Measurements from ENCODE around the gene ARIH2. TPM values are rescaled to one million over a fixed set of nuclear protein-coding genes. Genes with fewer than 3 reads are reported as not detected.

Gene ARIH2
- total and polyA plus RNA-seq, 2 of the 8 experiments (the other 6 are each of a cell fraction or from before 2014, with no cell fraction given) = 72.9 to 136 TPM

DNA sequence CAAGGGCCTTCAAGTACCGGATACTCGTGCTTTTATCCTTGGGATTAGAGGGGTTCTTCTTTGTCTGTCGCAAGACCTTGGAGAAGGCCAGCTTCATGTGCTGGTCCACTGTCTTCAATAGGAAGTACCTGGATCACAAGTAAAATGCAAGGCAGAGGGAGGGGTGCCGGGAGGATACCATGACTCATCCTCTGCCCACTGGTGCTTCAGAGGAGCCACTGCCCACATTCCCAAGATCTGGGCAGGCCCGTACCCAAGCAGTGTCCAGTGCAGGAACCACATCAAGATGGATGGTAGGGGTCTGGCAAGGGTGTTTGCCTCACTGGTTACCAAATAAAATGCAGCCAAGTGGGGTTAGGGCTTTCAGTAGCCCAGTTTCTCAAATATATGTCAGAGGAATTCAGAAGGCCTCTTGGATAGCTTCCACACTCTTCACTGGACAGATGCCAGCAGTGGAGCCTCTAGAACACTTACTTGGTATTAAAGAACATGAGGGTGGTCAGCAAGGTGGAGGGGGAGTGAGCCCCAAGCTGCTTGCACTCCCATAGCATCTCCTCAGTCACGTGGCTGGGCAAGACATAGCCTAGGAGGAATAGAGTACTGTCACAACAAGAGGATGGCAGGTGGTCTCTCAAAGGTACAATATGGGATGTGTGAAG, 114.1 kb downstream of the ARIH2 start:
- Histone ChIP-seq H3K4ac (replicated peaks; ENCODE audit: insufficient read length, low read depth, low read length) (no peak overlapping the region), H2BK20ac (ENCODE audit: low read length) (no peak overlapping the region), H4K20me1 (replicated peaks in 1 of 2; ENCODE audit: control insufficient read depth in 1 of 2, insufficient read depth in 2 of 2, low read length in 2 of 2) (peaks cover 7 to 12% of the 10 kb centered on the region in 2 experiments), H3K79me1 (ENCODE audit: low read depth, low read length) (peaks cover 8% of the 10 kb centered on the region), H3K23me2 (ENCODE audit: low read depth, low read length) (peaks cover 7% of the 10 kb centered on the region), H3K36me3 (ENCODE audit: control insufficient read depth in 2 of 4, insufficient read depth in 4 of 4, low read length in 3 of 4) (peaks cover 20 to 50% (median 34%) of the 10 kb centered on the region in 4 experiments), H3K4me1 (replicated peaks in 1 of 4; ENCODE audit: control insufficient read depth in 3 of 4, insufficient read depth in 4 of 4, low read length in 3 of 4) (peaks cover 0 to 8% (median 6%) of the 10 kb centered on the region in 4 experiments; a peak in 5 of 7 replicates), H3K27ac (ENCODE audit: low read depth, low read length) (no peak overlapping the region), H3K14ac (ENCODE audit: insufficient read length) (no peak overlapping the region), H4K5ac (ENCODE audit: insufficient read length, low read depth, low read length) (no peak overlapping the region), H3K23ac (ENCODE audit: insufficient read length) (no peak overlapping the region), H3K18ac (ENCODE audit: extremely low read depth, low read length) (no peak overlapping the region), H3K27me3 (replicated peaks in 1 of 4; ENCODE audit: control insufficient read depth in 3 of 4, extremely low read depth in 1 of 4, insufficient read depth in 3 of 4, low read length in 3 of 4) (no peaks in the 10 kb centered on the region), H3K9ac (replicated peaks in 1 of 4; ENCODE audit: extremely low read depth in 1 of 4, low read depth in 3 of 4, low read length in 3 of 4) (no peak overlapping the region), H3K79me2 (ENCODE audit: control insufficient read depth in 1 of 2, insufficient read depth in 2 of 2, low read length in 2 of 2) (peaks cover 4 to 12% of the 10 kb centered on the region in 2 experiments; a peak in 3 of 4 replicates), H3K9me3 (ENCODE audit: insufficient read depth in 2 of 2, low read depth in 1 of 2, low read length in 1 of 2) (no peaks in the 10 kb centered on the region), H3K4me2 (ENCODE audit: insufficient read depth in 1 of 2, low read depth in 2 of 2, low read length in 2 of 2) (no peak overlapping the region), H3K4me3 (ENCODE audit: extremely low read depth in 1 of 4, insufficient read depth in 2 of 4, low read depth in 3 of 4, low read length in 4 of 4) (no peak overlapping the region), H2BK120ac (replicated peaks; ENCODE audit: low read depth, low read length) (no peak overlapping the region), H4K8ac (ENCODE audit: extremely low read depth, insufficient read depth, low read length) (no peak overlapping the region), H4K91ac (replicated peaks; ENCODE audit: insufficient read length, low read length) (no peak overlapping the region), H3K56ac (replicated peaks; ENCODE audit: insufficient read length, low read depth, low read length) (no peak overlapping the region), H2AFZ (ENCODE audit: low read length) (no peak overlapping the region), H2BK5ac (ENCODE audit: low read depth, low read length) (no peak overlapping the region), H2BK15ac (ENCODE audit: low read length) (no peak overlapping the region), H2AK5ac (ENCODE audit: low read depth, low read length) (no peak overlapping the region), H2BK12ac (ENCODE audit: low read depth, low read length) (no peak overlapping the region)
- WGBS, 2 experiments (ENCODE audit: extremely low coverage in 1 of 2, insufficient coverage in 1 of 2, insufficient read length in 1 of 2, insufficient replicate concordance in 2 of 2, low coverage in 1 of 2, low lambda C conversion rate in 2 of 2, missing lambda C conversion rate in 1 of 2) = 92% methylated on average over 6 of the region's 6 CpGs; no CpG with 5 or more reads in 1 of the 2 experiments
- DNase-seq (ENCODE audit: low read depth in 1 of 2, low spot score in 2 of 2) = no peak
- no peak for FAIRE-seq
- POLR2A ChIA-PET (ENCODE audit: partially characterized antibody) = interaction anchor here (0.7 to 5.5 kb wide), 5 partner anchors 10 to 371 kb away, joined by 3 to 41 read pairs (median 3); partner anchors contain the start of gene NDUFAF3
- CTCF ChIA-PET (ENCODE audit: partially characterized antibody) = interaction anchor here (0.6 to 2.4 kb wide), 5 partner anchors 11 to 61 kb away, joined by 3 to 9 read pairs (median 5); partner anchors contain the start of genes NDUFAF3 and QRICH1
- TF ChIP-seq MAX (IDR thresholded peaks at IDR 0.05) (no peak), RBBP5 (IDR thresholded peaks at IDR 0.05; ENCODE audit: borderline replicate concordance, low read depth, low read length) (no peak), CEBPB (IDR thresholded peaks at IDR 0.05; ENCODE audit: low read depth, low read length) (no peak), SP4 (IDR thresholded peaks at IDR 0.05; ENCODE audit: low read length) (no peak), JUN (IDR thresholded peaks at IDR 0.05; ENCODE audit: low read depth, low read length) (no peak), ZNF274 (IDR thresholded peaks at IDR 0.05; ENCODE audit: borderline replicate concordance, extremely low read depth, low read length) (no peak), SP1 (IDR thresholded peaks at IDR 0.05; ENCODE audit: low read depth, low read length) (no peak), FOSL1 (IDR thresholded peaks at IDR 0.05; ENCODE audit: insufficient read depth, low read depth, low read length) (no peak), SIN3A (conservative IDR thresholded peaks at IDR 0.05 in 1 of 2, IDR thresholded peaks at IDR 0.05 in 1 of 2; ENCODE audit: low read depth in 1 of 2, low read length in 2 of 2) (no peak)
- TF ChIP-seq, protein P1, sequence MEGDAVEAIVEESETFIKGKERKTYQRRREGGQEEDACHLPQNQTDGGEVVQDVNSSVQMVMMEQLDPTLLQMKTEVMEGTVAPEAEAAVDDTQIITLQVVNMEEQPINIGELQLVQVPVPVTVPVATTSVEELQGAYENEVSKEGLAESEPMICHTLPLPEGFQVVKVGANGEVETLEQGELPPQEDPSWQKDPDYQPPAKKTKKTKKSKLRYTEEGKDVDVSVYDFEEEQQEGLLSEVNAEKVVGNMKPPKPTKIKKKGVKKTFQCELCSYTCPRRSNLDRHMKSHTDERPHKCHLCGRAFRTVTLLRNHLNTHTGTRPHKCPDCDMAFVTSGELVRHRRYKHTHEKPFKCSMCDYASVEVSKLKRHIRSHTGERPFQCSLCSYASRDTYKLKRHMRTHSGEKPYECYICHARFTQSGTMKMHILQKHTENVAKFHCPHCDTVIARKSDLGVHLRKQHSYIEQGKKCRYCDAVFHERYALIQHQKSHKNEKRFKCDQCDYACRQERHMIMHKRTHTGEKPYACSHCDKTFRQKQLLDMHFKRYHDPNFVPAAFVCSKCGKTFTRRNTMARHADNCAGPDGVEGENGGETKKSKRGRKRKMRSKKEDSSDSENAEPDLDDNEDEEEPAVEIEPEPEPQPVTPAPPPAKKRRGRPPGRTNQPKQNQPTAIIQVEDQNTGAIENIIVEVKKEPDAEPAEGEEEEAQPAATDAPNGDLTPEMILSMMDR (IDR thresholded peaks at IDR 0.05; ENCODE audit: control extremely low read depth in 1 of 3, insufficient read depth in 1 of 3, low read depth in 1 of 3, low read length in 3 of 3) = no peak

Data from H1 (cell line).